Measurements from ENCODE around the gene TNRC6B.
"Not testable (repeated sequence)": the region's sequence is repeated elsewhere in the genome, so short reads cannot be mapped to it uniquely, and the experiment has no call there.

The TNRC6B gene

GRCh38 chr22:40285513-40285912 lies 107.8 kb downstream of the TNRC6B start:
- DNase-seq = no peak

GRCh38 chr22:40289991-40290459 lies 112.3 kb downstream of the TNRC6B start:
- no peak for DNase-seq

- no peak for DNase-seq
Measured at GRCh38 chr22:40290516-40290915, 112.8 kb downstream of the TNRC6B start.

GRCh38 chr22:40294696-40295095 lies 117.0 kb downstream of the TNRC6B start:
- DNase-seq = no peak

- DNase-seq = no peak
Measured at GRCh38 chr22:40300316-40300715, 122.6 kb downstream of the TNRC6B start.

- DNase-seq = no peak
Measured at GRCh38 chr22:40300884-40301672, 123.4 kb downstream of the TNRC6B start.

- no peak for DNase-seq
Measured at GRCh38 chr22:40302149-40302548, 124.4 kb downstream of the TNRC6B start.

- DNase-seq = no peak
Measured at GRCh38 chr22:40305625-40306024, 127.9 kb downstream of the TNRC6B start.

GRCh38 chr22:40308999-40309573 lies 131.4 kb downstream of the TNRC6B start:
- no peak for DNase-seq

GRCh38 chr22:40309631-40310030 lies 131.9 kb downstream of the TNRC6B start:
- no peak for DNase-seq

- no peak for DNase-seq
Measured at GRCh38 chr22:40310081-40310767, 132.5 kb downstream of the TNRC6B start.

GRCh38 chr22:40310768-40311120 lies 133.0 kb downstream of the TNRC6B start:
- DNase-seq = no peak

- not testable (repeated sequence) for DNase-seq
Measured at GRCh38 chr22:40311646-40312045, 133.9 kb downstream of the TNRC6B start.

GRCh38 chr22:40312050-40312449 lies 134.3 kb downstream of the TNRC6B start:
- no peak for DNase-seq

GRCh38 chr22:40313007-40313406 lies 135.3 kb downstream of the TNRC6B start:
- DNase-seq = no peak

GRCh38 chr22:40314041-40314440 lies 136.3 kb downstream of the TNRC6B start:
- DNase-seq = no peak

GRCh38 chr22:40320687-40321086 lies 143.0 kb downstream of the TNRC6B start:
- DNase-seq = no peak

GRCh38 chr22:40322021-40322420 lies 144.3 kb downstream of the TNRC6B start:
- no peak for DNase-seq

- no peak for DNase-seq
Measured at GRCh38 chr22:40322818-40323447, 145.2 kb downstream of the TNRC6B start.

GRCh38 chr22:40323681-40324171 lies 146.0 kb downstream of the TNRC6B start:
- DNase-seq = no peak

- DNase-seq = no peak
Measured at GRCh38 chr22:40324468-40325305, 147.0 kb downstream of the TNRC6B start.

- no peak for DNase-seq
Measured at GRCh38 chr22:40325315-40325714, 147.6 kb downstream of the TNRC6B start.

Measured in right kidney (tissue), 1 donor.